GM19463 (cell line): ENCODE data around the gene ATP1B4.

Experiments
- ATAC-seq: cut with Tn5 transposase; IDR thresholded peaks from one replicate; pipeline ENCODE4 v1.9.1; 2021; ENCODE audit warnings: mild to moderate bottlenecking, moderate library complexity; ENCODE audit not compliant: unreplicated experiment

ATP1B4 gene

GRCh38 chrX:120372667-120373370 is 10.9 kb downstream of the ATP1B4 start:
- ATAC-seq: no peak

GRCh38 chrX:120377179-120377578 is 15.3 kb downstream of the ATP1B4 start:
- no peak for ATAC-seq

- no peak for ATAC-seq
Measured at GRCh38 chrX:120377715-120378114, 15.8 kb downstream of the ATP1B4 start.

GRCh38 chrX:120378570-120378969 is 16.7 kb downstream of the ATP1B4 start:
- no peak for ATAC-seq

- no peak for ATAC-seq
Measured at GRCh38 chrX:120379937-120380681, 18.2 kb downstream of the ATP1B4 start.

GRCh38 chrX:120380699-120381098 is 18.8 kb downstream of the ATP1B4 start:
- peak; percentile 65 for ATAC-seq

GRCh38 chrX:120401301-120401700 is 39.4 kb downstream of the ATP1B4 start:
- ATAC-seq: no peak

- no peak for ATAC-seq
Measured at GRCh38 chrX:120402369-120402768, 40.5 kb downstream of the ATP1B4 start.

GRCh38 chrX:120406638-120407037 is 44.7 kb downstream of the ATP1B4 start:
- no peak for ATAC-seq

- ATAC-seq: no peak
Measured at GRCh38 chrX:120408168-120408567, 46.3 kb downstream of the ATP1B4 start.

GRCh38 chrX:120419463-120419862 is 57.6 kb downstream of the ATP1B4 start:
- peak; percentile 51 for ATAC-seq

GRCh38 chrX:120426599-120426998 is 64.7 kb downstream of the ATP1B4 start:
- no peak for ATAC-seq

GRCh38 chrX:120428309-120428708 is 66.4 kb downstream of the ATP1B4 start:
- no peak for ATAC-seq

- ATAC-seq: peak; percentile 80
Measured at GRCh38 chrX:120429776-120430540, 68.1 kb downstream of the ATP1B4 start.
